Activated CD8-positive, alpha-beta memory T cell treated with anti-CD3 and anti-CD28 coated beads, Interleukin-2, amount 50 U/mL, for 1 hour (primary cell): ENCODE data around the gene DDX31.
"Not testable (repeated sequence)": the region's sequence is repeated elsewhere in the genome, so short reads cannot be mapped to it uniquely, and the experiment has no call there.

Experiments used
- DNase-seq: peaks from one replicate; pipeline ENCODE4 v3.0.0-alpha.2; 2020; ENCODE audit errors: extremely low read depth

Gene DDX31

DNA sequence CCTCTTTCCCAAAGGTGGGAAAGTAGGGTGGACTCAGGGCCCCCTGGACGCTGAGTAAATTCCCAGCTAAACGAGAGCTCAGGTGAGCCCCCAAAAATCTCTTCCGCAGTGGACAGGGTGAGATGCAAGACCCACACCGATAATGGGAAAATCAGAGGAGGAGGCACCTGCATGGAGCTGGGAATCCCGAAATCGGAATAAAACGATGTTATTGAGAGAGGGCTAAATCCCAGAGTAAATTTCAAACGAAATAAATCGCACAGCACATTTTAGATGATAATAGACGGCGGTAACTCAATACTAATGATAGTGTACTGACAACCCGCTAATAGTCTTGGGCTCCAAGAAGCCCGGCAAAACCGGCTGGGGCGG lies 90.4 kb downstream of the DDX31 start:
- DNase-seq = no peak

DNA sequence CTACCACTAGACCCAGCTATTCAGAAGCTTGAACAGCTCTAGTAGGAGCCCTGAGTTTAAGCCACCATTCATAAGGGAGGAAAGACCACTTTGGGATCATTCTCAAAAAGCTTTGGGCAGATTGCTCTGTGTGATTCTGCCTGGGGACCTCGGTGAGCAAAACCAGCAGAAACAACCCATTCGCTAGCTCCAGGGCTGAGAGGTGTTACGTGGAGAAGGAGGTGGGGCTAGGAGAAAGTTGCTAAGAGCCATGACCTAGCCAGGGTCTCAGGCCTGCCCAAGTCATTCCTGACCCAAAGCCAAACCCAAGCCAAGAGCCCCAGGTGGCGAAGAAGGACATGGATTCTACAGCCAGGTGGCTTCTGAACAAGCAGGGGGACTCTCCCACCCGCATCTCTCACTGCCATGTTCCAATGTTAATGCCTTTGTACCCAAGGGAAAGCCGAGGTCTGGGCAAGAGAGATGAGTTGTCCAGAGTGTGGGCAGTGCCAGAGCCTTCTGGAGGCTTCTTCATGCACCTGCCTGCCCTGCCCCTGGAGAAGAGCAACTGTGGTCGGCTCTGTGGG lies 91.3 kb downstream of the DDX31 start:
- no peak for DNase-seq

DNA sequence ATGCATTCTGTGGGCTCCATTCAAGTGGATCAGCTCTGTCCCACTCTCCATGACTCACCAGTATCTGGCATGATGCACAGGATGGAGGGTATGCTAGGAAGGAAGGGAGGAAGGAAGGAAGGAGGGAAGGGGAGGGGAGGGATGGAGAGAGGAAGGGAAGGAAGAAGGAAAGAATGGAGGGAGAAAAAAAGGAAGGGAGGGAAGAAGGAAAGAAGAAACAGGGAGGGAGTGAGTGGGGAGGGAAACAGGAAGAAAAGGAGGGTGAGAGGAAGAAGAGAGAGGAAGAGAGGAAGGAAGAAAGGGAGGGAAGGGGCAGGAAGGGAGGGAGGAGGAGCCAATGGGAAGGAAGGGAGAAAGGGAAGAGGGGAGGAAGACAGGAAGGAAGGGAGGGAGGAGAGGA lies 92.7 kb downstream of the DDX31 start:
- no peak for DNase-seq

DNA sequence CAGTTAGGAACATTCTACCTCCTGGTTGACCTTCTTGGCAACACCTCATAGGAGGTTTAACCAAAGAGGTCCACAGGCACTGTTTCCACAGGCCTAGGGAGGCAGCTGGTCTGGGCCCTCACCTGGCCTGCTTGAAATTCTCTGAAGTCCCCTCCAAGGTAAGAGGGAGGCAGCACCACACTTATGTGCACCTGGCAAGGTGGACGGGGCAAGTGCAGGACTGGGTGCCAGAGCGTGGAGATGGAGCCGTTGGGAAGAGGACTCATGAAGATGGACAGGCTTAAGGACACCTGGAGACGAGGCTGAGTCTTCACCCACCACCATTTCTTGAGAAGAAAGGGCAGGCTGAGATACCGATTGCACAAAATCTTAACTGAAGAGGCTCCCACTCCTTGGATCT lies 94.0 kb downstream of the DDX31 start:
- no peak for DNase-seq

DNA sequence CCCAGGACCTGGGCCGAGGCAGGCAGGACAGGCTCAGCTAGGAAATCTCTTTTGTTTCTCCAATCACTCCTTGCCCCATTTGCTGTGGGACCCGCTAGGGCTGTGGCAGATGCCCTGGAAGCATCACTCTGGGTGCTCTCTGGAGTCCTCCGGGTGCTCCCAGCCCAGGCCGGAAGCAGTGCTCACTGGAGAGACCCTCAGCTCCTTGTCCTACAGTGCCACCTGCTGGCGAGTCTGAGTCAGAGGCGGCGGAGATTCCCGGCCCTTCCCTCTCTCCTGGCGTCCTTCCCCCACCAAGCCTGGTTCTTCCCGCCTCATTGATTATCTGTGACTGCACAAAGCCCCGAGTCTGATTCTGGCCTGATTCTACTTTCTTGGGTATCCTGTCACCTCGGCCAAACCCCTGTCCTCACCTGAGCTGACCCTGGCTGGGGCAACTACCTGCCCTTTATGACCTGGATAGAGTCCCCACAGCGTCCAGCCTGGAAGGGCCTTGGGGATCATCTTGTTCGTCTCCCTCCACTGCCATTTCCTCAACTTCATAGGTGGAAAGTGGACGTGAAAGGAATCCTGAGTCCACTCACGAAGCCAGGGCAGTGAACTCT lies 94.7 kb downstream of the DDX31 start:
- no peak for DNase-seq

DNA sequence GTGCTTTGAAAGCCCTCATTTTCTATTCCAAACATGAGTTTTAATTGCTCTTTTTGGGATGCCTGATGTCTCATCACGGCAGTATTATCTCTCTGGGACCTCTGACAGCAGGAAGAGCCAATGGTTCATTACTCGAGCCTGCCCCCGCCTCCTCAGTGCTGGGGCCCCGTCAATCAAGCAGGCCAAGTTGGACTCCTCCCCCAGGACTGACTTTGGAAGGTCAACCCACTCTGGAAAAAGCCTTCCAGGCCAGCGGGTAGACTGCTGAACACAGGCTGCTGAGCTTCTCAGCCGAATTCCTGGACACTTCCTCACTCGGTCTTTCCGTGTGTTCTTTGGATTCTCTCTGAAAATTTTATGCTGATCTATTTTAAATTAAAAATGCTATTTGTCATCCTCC lies 96.9 kb downstream of the DDX31 start:
- no peak for DNase-seq

DNA sequence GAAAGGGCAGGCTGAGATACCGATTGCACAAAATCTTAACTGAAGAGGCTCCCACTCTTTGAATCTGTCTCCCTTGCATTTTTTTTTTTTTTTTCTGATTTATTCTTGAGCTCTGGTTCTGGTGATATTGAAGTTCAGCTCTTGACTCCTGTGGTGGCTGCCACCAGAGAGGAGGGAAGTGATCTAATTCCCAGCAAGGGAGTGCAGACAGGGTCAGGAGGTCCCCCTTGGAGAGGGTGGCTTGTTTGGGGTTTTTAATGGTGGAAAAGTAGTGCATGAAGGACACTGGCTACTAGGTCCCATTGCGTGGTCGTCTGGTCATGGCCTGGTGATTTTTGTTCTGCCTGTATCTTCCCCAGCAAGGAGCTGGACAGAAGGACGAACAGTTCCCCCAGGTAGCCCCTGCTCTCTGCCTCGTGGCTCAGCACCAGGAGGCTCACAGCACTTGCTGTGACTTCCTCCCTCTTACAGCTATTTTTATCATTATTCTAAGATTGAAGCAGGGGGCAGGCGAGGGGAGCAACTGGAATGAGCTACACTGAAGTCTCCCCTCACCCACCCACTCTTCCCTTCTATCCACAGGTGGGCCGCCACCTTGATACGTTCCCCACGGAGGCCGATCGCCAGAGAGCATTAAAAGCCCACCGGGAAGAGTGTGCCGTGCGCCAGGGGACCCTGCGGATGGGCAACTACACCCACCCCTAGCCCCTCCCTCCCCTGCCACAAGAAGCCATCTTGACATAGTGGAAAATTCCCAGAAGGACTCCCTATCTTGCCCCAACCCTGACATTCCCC lies 97.8 kb downstream of the DDX31 start:
- DNase-seq = no peak

DNA sequence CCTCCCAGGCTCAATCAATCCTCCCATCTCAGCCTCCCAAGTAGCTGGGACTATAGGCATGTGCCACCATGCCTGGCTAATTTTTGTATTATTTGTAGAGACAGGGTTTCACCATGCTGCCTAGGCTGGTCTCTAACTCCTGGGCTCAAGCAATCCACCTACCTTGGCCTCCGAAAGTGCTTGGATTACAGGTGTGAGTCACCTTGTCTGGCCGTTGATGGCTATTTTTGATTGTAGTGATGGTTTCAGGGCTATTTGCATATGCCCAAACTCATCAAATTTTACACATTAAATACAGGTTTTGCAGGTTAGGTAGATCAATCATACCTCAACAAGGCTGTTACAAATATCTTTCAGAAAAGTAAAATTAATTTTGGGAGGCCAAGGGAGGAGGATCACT lies 101.0 kb downstream of the DDX31 start:
- not testable (repeated sequence) for DNase-seq

DNA sequence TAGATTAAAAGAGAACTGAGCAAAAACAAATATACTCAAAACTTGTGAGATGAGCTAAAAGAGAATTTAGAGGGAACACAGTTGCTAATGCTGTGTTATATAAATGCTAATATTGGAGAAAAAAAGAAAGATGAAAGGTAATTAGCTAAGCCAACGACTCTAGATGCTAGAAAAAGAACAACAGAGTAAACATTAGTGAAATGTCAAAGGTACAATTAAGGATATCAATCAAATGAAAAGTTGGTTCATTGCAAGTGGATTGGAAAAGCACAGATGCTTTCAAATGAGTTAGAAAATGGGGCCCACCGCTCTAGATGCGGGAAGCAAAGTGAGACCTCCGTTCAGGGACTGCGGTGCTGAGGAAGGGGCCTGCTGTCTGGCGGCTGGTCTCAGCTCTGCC lies 105.3 kb downstream of the DDX31 start:
- no peak for DNase-seq

DNA sequence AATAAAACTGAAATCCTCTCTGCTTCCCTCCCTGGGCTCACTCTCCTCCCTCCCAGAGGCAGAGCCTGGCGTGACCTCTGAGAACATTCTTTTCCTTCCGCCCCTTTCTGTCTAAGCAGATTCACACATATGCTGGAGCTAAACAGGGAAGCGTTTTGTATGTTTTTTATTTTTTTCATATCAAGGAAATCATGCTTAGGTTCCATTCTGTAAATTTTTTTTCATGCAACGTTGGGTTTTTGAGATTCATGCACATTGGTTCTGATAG lies 107.5 kb downstream of the DDX31 start:
- no peak for DNase-seq

DNA sequence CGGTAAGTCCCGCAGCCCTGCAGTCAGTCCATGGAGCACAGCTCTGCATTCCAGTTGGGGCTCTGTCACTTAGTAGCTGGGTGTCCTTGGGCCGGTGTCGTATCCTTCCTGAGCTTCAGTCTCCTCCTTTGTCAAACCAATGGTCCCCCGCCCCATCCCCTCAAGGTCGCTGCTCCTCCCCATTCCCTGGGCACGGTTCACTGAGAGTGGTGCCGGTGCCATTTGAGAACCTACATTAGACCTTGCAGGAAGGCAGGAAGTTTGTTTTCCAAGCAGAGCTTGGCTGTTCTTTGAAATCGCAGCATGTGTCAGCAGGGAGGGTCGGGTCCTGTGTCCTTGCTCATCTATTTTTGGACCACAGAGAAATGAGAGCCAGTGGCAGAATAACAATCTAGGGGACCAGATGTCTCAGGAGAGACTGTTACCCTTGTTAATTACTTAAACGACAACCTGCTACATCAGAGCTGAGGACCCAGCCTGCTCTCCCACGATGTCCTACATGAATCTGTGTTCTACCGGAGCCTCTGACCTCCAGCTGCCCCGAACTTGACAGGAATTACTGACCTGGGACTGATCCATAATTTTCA lies 109.1 kb downstream of the DDX31 start:
- DNase-seq = no peak

DNA sequence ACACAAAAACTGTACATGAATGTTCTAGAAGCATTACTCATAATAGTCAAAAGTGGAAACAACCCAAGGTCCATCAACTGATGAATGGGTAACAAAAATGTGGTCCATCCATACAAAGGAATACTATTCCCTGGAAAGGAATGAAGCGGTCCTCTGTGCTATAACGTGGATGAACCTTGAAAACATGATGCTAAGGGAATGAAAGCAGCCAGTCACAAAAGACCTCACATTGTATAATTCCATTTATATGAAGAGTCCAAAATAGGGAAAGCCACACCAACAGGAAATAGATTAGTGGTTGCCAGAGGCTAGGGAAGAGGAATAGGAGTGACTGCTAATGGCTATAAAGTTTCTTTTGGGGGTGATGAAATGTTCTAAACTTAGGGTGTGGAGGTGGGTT lies 110.1 kb downstream of the DDX31 start:
- no peak for DNase-seq

DNA sequence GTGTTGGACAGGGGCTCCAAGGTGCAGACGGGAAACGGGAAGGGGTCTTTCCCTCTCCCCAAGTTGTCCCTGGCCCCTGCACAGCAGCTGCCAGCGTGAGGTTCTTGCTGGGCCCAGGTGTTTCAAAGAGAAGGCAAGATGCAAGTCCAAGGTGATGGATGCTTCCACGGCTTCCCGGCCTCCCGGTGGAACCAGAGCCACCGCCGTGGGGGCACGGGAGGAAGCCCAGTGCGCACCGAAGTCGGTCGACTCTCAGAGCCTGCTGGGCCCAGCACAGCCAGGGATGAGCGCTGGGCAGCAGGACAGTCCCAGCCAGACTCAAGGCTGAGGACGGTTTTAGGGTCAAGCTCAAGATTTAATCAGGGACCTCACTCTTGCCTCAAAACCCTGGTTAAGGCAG lies 112.6 kb downstream of the DDX31 start:
- no peak for DNase-seq

DNA sequence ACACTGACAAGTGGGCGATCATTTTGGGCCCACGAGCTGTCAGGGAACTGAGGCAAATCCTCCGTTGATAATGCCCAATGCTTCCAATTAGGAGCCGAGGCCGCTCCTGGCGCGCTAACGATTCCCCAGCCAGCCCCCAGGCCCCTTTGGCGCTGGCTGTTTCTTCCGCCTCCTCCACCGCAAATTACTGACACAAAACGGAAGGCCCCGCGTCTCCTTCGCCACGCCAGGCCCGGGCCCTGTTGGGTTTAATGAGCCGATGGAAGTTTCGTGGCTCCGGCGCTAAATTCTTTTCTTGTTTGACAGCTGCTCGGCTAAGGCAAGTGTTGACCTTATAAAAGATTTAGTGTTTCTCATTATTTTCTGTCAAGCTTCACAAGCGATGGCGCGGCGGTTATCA lies 113.1 kb downstream of the DDX31 start:
- DNase-seq = no peak

DNA sequence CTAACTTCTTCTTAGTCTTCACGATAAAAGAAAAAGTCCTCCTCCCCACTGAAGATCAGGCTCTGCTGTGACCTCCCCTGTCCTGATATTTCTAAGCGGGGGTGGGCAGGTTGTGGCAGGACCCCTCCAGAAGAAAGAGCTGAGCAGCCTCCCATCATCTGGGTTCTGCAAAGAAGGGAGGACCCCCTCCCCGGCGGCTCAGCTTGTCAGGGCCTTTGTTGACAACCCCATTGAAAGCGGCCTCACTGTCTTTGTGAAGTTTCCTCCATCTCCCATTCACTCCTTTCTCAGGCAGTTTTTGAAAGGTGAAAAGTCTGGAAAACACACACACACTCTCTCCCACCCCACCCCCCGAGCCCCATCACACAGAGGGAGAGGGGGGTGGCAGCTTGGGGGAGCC lies 113.5 kb downstream of the DDX31 start:
- no peak for DNase-seq

DNA sequence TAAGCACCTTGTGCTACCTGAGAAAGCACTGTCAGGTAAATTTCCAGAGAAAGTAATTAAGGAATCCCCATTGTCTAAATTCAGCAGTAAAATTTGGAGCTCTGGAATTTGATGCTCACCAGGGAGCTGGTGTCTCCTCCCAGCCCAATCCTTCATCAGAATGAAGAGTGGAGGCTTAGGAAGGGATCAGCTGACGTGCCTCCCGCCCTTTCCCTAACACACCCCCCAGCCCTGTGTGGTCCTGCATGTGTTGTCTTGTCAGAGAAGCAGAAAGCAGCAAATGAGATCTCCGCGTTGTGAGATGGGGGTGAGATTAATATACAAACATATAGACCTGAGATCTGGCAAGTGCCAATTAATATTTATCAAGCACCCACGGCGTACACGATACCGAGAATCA lies 114.3 kb downstream of the DDX31 start:
- no peak for DNase-seq

DNA sequence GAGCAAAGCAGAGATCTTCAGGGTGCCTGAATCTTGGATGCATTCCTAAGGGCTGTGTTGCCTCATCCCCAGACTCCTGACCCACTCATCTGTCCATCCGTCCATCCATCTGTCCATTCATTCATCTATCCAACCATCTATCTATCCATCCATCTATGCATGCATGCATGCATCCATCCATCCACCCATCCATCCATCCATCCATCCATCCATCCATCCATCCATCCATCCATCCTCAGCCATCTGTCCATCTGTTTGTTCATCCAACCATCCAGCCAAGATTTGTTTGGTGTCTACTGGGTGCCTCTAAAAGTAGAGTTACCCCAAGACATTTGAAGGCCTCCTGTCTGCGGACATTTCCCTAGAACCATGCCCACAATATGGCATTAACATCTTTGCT lies 115.0 kb downstream of the DDX31 start:
- no peak for DNase-seq

DNA sequence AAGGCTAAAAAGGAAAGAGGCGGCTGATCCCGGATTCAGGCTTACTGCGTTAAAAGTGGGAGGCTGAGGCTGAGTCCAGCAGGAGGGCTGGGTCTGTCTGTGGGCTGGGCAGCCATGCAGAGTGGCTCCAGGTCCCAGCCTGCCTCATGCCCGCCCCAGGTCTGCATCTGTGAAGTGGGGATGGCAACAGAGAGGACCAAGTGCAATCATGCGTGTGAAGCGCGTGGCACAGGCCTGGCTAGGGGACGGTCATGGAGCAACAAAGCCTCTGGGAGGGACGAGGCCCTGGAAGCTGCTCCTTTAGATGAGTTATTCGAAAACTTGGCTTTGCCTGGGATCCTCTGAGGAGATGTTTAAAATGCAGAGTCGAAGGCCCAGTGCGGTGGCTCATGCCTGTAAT lies 117.7 kb downstream of the DDX31 start:
- DNase-seq = no peak

DNA sequence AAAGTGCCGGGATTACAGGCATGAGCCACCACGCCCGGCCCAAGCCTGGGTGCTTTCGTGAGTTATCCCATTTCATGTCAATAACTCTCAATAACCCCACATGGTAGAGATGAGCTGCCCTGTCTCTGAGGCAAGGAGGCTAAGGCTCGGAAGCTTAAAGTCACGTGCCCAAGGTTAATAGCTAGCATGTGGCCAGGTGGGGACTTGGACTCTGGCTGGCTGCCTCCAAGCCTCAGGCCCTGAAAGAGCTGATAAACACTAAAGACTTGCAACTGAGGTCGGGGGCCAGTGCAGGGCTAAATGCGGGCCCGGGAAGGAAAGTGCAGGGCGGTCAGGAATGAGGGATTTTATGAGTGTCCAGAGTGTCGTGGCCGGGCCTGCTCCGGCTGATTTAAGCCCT lies 118.2 kb downstream of the DDX31 start:
- DNase-seq = no peak

DNA sequence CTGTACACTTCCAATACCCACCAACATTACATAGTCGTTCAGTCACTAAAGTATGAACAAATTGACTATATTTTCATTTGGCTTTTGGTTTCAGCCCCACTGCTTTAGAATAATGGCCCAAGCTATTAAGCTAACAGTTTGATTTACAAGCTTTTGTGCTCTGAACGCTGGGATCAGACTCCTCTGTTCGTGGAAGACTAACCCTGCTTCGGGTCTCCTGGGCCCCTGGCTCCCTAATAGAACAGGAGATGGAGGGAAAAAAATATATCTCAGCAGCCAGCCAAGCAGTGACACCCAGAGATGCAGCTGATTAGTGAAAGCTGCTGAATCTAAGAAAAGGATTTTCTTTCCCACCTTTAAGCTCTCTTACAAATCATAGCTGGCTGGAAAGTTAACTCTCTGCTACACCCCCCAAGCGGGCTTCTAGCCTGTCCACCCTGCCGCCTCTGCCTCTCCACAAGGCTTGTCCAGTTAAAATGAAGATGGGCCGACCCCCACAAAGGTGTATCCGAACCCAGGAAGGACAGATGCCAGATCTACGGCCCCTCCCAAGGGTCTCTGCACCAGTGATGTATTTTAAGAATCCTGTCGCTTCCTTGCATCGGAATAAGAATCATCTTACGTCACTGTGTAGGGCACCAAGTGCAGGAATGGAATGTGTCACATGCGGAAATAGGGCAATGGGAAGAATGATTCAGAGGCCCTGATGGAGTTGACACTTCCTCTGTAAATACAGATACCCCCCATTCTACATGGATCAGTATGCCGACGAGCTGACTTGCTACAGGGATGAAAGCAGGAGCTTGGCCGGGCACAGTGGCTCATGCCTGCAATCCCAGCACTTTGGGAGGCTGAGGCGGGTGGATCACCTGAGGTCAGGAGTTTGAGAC lies 120.8 kb downstream of the DDX31 start:
- DNase-seq = no peak

DNA sequence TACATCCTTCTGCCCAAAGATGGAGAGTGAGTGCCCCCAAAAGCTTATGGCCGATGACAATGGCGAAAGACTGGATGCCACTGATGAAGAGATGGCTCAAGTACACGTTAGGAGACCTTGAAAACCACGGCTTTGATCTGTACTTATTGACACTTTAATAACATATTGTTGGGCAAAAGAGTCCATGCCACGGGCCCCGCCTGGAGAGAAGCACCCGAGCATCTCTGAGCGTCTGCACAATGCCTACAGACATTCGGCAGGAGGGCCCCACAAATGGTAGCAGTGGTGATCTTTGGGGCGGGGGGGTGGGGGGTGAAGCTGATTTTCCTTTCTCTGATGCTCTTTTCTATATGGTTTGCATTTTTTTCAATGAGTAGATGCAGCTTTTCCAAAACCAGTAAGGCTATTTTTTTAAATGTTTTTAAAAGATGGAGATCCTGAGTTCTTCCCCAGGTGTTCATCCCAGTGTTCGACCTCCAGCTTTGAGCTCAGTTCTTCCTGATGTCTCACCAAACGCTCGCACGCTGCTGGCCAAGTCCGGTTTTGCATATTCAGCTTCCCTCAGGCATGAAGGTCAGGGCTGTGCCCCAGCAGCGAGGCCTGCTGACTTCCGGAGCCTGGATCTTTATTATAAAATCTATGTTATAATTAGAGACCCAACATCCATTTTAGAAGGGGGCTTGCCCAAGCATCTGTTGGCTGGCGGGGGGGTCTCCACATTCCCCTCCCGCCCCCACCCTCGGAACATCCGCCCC lies 121.6 kb downstream of the DDX31 start:
- no peak for DNase-seq

DNA sequence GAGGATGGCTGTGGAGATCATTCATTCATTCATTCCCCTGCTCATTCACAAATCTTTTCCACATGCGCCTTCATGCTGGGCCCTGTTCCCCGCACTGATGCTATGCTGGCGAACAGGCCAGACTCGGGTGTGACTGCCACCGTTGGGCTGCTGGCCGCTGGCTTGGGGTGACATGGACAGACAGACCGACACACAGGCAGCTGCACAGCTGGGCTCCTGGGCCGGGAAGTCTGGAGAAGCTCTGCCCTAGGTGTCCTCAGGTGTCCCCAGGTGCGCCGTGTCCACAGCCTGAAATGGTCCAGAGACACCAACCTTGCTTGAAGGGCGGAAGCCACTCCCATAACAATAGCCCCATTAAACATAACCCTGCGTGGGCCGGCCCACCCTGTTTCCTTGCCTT lies 122.3 kb downstream of the DDX31 start:
- no peak for DNase-seq
